GM04504 (cell line): ENCODE data around the gene CLEC4E.
"Not testable (repeated sequence)": the region's sequence is repeated elsewhere in the genome, so short reads cannot be mapped to it uniquely, and the experiment has no call there.

Experiments
- DNase-seq: peaks from one replicate; pipeline ENCODE4 v3.0.0-alpha.2; 2012; ENCODE audit warnings: low read depth

CLEC4E gene

GRCh38 chr12:8537820-8538219 lies 2.9 kb downstream of the CLEC4E start:
- not testable (repeated sequence) for DNase-seq

DNA sequence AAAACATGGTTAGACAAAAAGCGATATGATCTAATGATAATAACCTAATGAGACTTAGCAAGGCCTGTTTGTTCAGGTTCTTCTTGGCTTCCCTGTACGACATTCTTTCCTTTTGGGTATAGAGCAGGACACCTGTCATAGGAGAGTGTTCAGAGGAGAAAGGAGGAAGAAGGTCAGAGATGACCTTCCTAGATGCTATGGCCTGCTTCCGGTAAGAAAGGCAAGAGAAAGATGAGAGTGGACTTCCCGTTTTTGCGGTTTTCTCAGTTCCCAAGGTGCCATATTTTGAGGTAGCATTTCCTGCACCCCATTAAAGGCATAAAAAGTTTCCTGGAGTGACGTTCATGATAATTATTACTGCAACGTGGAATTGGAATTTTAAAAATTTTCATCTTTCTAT lies 8.7 kb downstream of the CLEC4E start:
- DNase-seq, result no peak

DNA sequence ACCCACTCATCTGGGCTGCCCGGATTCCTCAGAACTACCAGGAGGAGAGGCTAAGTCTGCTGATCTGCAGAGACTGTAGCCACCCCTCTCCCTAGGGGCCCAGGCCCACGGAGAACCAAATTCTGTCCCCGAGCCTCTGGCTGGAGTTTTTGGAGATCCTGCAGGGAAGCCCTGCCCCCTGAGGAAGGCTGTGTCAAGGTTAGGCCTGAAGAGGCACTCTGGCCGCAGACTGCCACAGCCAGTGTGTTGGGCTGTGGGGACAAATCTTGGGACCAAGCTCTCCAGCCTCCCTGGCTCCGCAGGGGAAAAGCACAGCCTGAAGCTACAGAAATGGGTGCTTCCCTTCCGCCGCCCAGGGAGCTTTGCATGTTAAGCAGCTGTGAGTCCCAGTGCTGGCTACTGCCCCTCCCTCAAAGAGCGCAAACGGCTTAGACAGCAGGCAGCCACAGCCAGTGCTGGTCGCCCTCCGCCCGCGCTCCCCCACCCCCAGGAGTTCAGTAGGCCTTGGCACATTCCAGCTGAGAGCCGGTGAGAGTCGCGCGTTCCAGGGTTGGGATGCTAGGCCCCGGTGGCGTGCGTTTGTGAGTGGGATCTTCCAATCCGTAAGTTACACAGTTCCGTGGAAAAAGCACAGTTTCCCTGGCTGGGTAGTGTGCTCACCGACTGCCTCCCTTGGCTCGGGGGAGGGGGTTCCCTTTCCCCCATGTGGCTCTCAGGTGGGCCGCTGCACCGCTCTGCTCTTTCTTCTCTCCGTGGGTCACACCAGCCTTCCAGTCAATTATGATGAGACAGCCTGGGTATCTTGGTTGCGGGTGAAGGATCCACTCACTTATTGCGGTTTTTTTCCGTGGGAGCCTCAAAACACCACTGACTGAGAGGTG lies 13.2 kb downstream of the CLEC4E start:
- no peak for DNase-seq

- no peak for DNase-seq
Measured at GRCh38 chr12:8519171-8519570, 21.5 kb downstream of the CLEC4E start.

GRCh38 chr12:8517971-8518370 lies 22.7 kb downstream of the CLEC4E start:
- DNase-seq, result no peak

- DNase-seq, result no peak
Measured at GRCh38 chr12:8513256-8513655, 27.4 kb downstream of the CLEC4E start, which contains the start of gene CLEC4D. CLEC4D (plus strand) TSS chr12:8513503; CDS start chr12:8513733, 230 bp downstream.

DNA sequence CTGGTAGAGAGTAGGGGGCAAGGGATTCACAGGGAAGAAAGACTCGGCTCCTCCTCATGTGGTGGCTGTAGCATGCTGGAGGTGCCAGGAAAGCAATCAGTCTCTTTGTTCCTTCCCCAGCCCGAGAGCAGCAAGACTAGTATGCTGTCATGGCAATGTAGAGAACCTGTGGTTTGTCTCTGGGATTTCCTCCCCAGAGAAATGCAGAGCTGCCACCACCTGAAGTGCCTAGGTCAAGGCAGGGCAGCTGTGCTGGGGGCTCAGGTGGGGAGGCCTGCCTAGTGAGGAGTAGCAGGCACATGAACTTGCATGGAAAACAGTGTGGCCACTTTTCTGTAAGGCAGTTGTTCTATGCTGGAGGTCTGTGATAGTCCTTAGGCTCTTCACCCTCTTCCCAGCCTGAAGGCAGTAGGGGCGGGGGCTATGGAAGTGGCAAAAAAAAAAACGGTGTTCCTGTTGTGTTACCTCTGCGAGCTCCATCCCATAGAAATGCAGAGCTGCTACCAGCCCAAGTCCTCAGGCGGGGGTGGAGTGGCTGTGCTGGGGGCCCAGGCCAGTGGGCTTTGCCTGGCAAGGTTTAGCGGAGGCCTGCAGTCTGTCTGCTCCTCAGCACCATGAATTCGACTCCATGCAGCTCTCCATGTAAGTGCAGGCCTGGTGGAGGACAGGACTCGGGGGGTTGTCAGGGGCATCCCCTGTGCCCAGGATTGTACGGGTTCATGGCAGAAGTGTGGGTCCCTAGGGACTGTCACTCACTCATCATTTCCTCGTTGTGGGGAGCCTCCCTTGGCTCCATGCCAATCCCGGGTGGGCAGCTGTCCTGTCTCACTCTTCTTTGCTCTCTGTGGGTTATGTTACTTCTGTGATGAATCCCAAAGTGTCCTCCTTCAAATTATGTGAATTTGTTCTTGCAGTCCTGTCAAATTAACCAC lies 31.5 kb downstream of the CLEC4E start:
- DNase-seq, result no peak

DNA sequence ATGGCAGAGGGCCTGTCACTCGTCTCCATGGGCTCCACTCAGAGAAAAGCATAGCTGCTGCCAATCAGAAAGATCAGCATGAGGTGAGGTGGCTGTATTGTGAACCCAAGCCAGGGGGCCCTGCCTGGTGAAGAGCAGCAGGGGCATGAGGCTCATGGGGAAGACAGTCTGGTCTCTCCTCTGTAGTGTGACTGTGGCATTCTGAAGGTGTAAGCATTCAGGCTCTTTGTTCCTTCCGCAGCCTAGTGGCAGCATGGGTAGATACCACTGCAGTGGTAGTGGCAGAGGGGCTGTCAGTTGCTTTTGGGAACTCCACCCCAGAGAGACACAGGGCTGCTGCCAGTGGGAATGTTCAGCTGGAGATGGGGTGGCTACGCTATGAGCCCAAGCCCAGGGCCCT lies 32.5 kb downstream of the CLEC4E start:
- no peak for DNase-seq

DNA sequence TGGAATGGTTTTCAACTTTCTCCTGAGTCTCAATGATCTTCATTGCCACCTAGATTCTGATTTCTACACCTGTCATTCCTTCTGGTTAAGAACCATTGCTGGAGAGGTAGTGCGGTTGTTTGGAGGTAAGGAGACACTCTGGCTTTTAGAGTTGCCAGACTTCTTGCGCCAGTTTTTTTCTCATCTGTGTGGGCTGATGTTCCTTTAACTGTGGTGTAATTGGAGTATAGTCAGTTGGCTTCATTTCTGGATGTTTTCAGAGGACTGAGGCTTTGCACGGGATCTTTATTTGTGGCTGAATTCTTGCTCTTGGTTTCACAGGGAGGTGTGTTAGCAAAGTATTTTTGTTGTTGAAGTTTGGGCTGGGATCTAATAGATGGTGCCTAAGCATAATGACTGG lies 33.1 kb downstream of the CLEC4E start:
- no peak for DNase-seq

DNA sequence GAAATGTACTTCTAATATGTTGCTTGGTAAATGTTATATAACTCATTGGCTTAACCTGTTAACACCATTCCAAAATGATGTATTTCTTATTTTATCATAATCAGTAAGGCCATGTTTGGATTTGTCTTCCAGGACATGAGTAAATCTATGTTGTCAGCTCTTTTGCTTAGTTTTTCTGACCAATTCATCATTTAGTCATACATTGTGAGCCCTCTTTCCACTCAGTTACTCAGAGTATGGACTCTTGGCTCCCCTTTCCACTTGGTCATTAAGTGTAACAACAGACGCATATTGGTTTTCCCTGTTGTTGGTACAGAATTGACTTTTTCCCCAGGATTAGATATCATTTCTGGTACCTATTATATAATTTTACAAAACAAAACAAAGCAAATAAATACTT lies 36.4 kb downstream of the CLEC4E start:
- DNase-seq, result no peak

GRCh38 chr12:8501720-8502119 lies 39.0 kb downstream of the CLEC4E start:
- DNase-seq, result no peak

- DNase-seq, result no peak
Measured at GRCh38 chr12:8499616-8500015, 41.1 kb downstream of the CLEC4E start.

- not testable (repeated sequence) for DNase-seq
Measured at GRCh38 chr12:8496074-8496473, 44.6 kb downstream of the CLEC4E start.

DNA sequence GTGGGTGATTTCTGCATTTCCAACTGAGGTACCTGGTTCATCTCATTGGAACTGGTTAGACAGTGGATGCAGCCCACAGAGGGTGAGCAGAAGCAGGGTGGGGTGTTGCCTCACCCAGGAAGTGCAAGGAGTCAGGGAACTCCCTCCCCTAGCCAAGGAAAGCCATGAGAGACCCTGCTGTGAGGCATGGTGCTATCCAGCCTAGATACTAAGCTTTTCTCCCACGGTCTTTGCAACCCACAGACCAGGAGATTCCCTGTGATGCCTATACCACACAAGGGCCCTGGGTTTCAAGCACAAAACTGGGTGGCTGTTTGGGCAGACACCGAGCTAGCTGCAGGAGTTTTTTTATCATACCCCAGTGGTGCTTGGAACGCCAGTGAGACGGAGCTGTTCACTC lies 45.0 kb downstream of the CLEC4E start:
- DNase-seq, result not testable (repeated sequence)

- DNase-seq, result no peak
Measured at GRCh38 chr12:8493084-8493483, 47.6 kb downstream of the CLEC4E start.

- no peak for DNase-seq
Measured at GRCh38 chr12:8491646-8492530, 48.8 kb downstream of the CLEC4E start.
